EL (cell line): Measurements from ENCODE around the gene CEACAM4.
"Not testable (repeated sequence)": the region's sequence is repeated elsewhere in the genome, so short reads cannot be mapped to it uniquely, and the experiment has no call there.

ENCODE experiments used
- DNase-seq: peaks from one replicate; pipeline ENCODE4 v3.0.0-alpha.2; 2016

CEACAM4 gene

DNA sequence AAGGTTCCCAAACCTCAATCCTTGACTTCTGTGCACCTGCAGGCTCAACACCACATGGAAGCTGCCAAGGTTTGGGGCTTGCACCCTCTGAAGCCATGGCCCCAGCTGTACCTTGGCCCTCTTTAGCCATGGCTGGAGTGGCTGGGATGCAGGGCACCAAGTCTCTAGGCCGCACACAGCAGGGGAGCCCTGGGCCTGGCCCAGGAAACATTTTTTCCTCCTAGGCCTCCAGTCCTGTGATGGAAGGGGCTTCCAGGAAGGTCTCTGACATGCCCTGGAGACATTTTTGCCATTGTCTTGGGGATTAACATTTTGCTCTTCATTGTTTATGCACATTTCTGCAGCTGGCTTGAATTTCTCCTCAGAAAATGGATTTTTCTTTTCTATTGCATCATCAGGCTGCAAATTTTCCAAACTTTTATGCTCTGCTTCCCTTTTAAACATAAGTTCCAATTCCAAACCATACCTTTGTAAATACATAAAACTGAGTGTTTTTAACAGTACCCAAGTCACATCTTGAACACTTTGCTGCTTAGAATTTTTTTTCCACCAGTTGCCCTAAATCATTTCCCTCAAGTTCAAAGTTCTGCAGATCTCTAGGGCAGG, 44.2 kb downstream of the CEACAM4 start:
- not testable (repeated sequence) for DNase-seq

- not testable (repeated sequence) for DNase-seq
Observed at GRCh38 chr19:41581068-41581467, 45.8 kb downstream of the CEACAM4 start.

DNA sequence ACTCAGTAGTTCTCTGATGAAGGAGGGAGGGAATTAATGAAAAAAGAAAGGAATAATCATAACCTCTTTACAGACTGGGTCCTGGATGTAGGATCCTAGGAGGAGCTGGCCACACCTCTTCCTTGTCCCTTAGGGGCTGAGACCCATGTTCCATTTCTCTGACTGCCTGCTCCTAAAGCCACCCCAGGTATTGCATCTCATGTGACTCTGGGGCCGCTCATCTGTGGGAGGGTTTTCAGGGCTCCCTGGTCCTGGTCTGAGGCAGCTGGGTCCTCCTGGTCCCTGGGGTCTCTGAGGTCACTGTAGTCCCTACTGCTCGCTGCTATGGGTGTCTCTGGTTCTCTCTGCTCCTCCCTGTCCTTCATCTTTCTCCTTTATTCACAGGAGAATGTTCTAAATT, 48.0 kb downstream of the CEACAM4 start:
- DNase-seq: no peak

DNA sequence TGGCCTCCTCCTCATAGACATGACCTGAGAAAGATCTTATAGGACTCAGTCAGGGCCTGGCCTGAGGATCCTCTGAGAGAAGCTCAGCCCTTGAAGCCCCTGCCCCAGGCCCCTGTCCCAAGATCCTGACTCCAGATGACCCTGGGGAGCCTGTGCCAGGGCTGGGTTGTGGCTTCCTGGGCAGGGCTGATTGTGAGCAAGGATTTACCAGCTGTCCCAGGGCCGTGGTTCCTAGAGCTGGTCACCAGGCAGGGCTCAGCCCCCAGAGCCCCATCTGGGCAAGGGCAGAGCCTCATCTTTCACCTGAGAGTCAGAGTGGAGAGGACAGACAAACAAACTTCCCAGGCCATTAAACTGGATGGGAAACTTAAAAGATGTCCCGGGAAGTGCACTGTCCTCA, 49.0 kb downstream of the CEACAM4 start:
- DNase-seq: no peak

- no peak for DNase-seq
Observed at GRCh38 chr19:41577144-41577830, 49.6 kb downstream of the CEACAM4 start.

- DNase-seq: no peak
Observed at GRCh38 chr19:41575998-41576397, 50.9 kb downstream of the CEACAM4 start, which contains the start of gene CEACAM21. CEACAM21 (plus strand) TSS chr19:41576166; CDS start chr19:41576275, 109 bp downstream.

DNA sequence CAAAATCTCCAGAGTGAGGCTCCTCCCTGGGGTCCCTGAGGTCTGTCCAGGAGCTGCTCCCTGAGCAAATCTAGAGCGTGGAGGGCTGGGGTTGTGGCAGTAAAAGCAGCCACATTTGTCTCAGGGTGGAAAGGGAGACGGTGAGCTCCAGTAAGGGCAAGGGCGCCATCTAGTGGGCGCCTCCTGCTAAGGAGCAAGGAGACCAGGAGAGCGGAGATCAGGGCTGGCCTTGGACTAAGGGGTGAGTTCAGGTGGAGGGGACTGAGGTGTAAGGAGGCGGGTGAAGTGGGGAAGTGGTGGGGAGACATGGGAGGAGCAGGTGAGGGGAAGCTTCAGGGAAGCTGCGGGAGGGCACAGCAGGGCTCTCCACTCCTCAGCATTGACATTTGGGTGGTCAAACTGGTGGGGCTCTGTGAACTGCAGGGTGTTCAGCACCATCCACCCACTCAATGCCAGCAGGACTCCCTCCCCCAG, 56.2 kb downstream of the CEACAM4 start:
- peak; percentile 65 for DNase-seq

DNA sequence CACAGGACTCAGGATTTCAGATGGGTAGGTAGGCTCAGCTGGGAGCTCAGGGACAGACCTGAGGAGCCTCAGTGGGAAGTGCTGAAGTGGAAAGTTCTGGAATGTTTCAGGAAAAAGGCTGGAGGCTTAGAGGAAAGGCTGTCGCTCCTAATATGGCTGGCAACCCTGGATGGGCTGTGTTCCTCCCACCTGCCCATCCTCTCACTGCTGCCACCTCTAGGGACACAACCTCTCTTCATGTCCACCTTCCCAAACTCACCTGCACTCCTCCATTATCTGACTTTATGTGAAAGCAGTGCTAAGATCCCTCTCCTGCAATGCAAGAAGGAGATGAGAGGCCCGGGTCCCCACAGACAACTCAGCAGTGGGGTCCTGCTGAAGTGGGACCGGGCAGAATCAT, 56.7 kb downstream of the CEACAM4 start:
- DNase-seq: no peak

DNA sequence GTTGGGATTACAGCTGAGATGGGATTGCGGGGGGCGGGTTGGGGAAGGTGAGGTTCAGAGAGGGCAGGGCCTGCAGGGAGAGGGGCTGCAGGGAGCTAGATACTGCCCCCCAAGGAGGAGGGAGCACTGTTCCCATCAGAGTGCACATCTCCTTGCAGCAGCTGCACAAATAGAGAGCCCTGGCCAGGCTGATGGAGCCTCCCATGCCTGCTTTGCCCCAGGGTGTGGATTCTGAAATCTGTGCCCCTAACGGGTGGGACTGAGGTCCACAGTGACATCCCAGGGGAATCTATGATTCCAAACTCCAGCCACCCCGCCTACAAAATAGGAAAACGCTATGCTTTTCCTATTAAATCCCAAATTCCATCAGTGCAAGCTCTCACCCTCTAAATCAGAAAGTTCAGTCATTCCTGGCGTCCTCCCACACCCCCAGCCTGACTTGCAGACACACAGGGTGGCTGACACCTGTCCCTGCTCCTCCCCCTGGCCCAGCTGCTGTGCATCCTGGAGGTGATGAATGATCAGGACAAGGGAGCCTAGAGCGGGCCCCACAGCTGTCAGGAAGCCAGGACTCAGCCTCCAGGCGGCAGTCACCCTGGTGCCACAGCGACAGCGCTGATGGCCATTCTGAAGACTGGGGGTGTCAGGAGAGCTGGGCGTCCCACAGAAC, 57.3 kb downstream of the CEACAM4 start:
- DNase-seq: no peak
